PC-3 (cell line): ENCODE data around the gene HCFC1R1. TPM values are rescaled to one million over a fixed set of nuclear protein-coding genes. Genes with fewer than 3 reads are reported as not detected.

Experiments used
- ATAC-seq: fragments of 200-7000 bp; cut with Tn5 transposase; 2 replicates; pipeline ENCODE4 v1.9.1; 2020; ENCODE audit warnings: mild to moderate bottlenecking, moderate library complexity
- BruUV-seq: library from RNA; stranded (reverse); fragments of 400-500 nt; replicated peaks from 2 replicates; lab custom pipeline; 2021; lab: Mats Ljungman, UMichigan
- CTCF ChIA-PET: fragments of 300-600 bp; sonication (Branson Sonifier 250); formaldehyde crosslinking; loops from one replicate; lab custom pipeline; 2022; ENCODE audit warnings: antibody characterized with exemption; lab: Charles Lee
- POLR2A ChIA-PET: fragments of 300-600 bp; sonication (Branson Sonifier 250); formaldehyde crosslinking; loops from one replicate; lab custom pipeline; 2022; ENCODE audit warnings: antibody characterized with exemption; ENCODE audit not compliant: unreplicated experiment; lab: Charles Lee
- DNase-seq: peaks from one replicate; pipeline ENCODE4 v3.0.0-alpha.2; 2015
- H2AFZ ChIP-seq: fragments of 300-600 bp; sonication (generic); 2 replicates; pipeline ENCODE4 v1.6.0; 2016; ENCODE audit warnings: antibody characterized with exemption, low read length
- H3F3A ChIP-seq: fragments of 300-600 bp; sonication (generic); one replicate; pipeline ENCODE4 v1.6.0; 2017; ENCODE audit warnings: antibody characterized with exemption, low read length, control low read depth, mild to moderate bottlenecking; ENCODE audit not compliant: unreplicated experiment
- H3K27ac ChIP-seq: fragments of 300-600 bp; sonication (generic); 2 replicates; pipeline ENCODE4 v1.5.1; 2016; ENCODE audit warnings: mild to moderate bottlenecking, low read length
- H3K27me3 ChIP-seq: fragments of 300-600 bp; sonication (generic); 2 replicates; pipeline ENCODE4 v1.6.1; 2016; ENCODE audit warnings: low read length, mixed read lengths
- H3K36me3 ChIP-seq: fragments of 300-600 bp; sonication (generic); 2 replicates; pipeline ENCODE4 v1.6.1; 2016; ENCODE audit warnings: low read depth, mixed run types, low read length, mixed read lengths
- H3K4me1 ChIP-seq: fragments of 300-600 bp; sonication (generic); 2 replicates; pipeline ENCODE4 v1.5.1; 2016; ENCODE audit warnings: low read length; ENCODE audit not compliant: insufficient read depth
- H3K4me2 ChIP-seq: fragments of 300-600 bp; sonication (generic); 2 replicates; pipeline ENCODE4 v1.6.0; 2016; ENCODE audit warnings: low read length
- H3K4me3 ChIP-seq: fragments of 300-600 bp; sonication (generic); 2 replicates; pipeline ENCODE4 v1.5.1; 2016; ENCODE audit warnings: mild to moderate bottlenecking, low read length, mixed read lengths
- H3K79me2 ChIP-seq: fragments of 300-600 bp; sonication (generic); 2 replicates; pipeline ENCODE4 v1.6.1; 2017; ENCODE audit warnings: low read length, mixed read lengths
- H3K9ac ChIP-seq: fragments of 300-600 bp; sonication (generic); 2 replicates; pipeline ENCODE4 v1.6.0; 2016; ENCODE audit warnings: mild to moderate bottlenecking, low read length
- H3K9me2 ChIP-seq: fragments of 300-600 bp; sonication (generic); replicated peaks from 2 replicates; pipeline ENCODE4 v1.6.1; 2016; ENCODE audit warnings: mixed run types, low read length, mixed read lengths
- H3K9me3 ChIP-seq: fragments of 300-600 bp; sonication (generic); 2 replicates; pipeline ENCODE4 v1.6.1; 2016; ENCODE audit warnings: low read length, mixed read lengths
- H4K20me1 ChIP-seq: fragments of 300-600 bp; sonication (generic); 2 replicates; pipeline ENCODE4 v1.6.1; 2016; ENCODE audit warnings: low read length, mixed read lengths
- CTCF ChIP-seq: fragments of 300-600 bp; sonication (generic); conservative IDR thresholded peaks from 2 replicates; pipeline ENCODE4 v1.5.1; 2017; ENCODE audit warnings: antibody characterized with exemption, low read depth, mild to moderate bottlenecking, low read length
- EZH2 ChIP-seq: fragments of 300-600 bp; sonication (generic); IDR thresholded peaks from one replicate; pipeline ENCODE4 v1.6.1; 2017; ENCODE audit warnings: antibody characterized with exemption, mild to moderate bottlenecking, low read length; ENCODE audit not compliant: unreplicated experiment
- EZH2phosphoT487 ChIP-seq: fragments of 300-600 bp; sonication (generic); IDR thresholded peaks from 2 replicates; pipeline ENCODE4 v1.6.1; 2018; ENCODE audit warnings: mild to moderate bottlenecking, antibody characterized with exemption, low read length, borderline replicate concordance
- intact Hi-C: fragments of 100-400 bp; cut with micrococcal nuclease; formaldehyde crosslinking; loops from 2 replicates; pipeline ENCODE4 v1.9.0; 2023
- total RNA-seq: library from RNA; depleted of rRNA; stranded (reverse); fragments of >200 nt; gene quantifications from 2 replicates; pipeline ENCODE4 v1.2.3, GENCODE V29; 2014

HCFC1R1 gene
- total RNA-seq, 1 experiment from 2014 or later = 56.4 TPM

DNA sequence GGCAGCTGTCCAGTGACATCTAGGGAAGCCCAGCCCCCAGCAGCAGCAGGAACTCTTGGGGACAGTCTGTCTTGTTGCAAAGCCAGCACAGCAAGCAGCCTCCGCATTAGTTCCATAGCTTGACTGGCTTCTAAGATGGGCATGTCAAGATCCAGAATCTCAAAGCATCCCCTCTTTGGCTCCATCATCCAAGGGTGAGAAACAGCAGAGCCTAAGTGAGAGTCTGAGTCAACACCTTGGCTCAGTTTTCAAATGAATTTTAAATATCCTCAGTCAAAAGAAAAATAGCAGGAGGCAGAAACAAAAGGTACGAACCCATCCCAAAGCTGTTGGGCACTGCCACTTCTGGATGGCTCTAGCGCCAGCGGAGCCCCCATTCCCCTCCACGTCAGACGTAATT lies 8.8 kb downstream of the HCFC1R1 start:
- peaks cover 17% of the 10 kb centered on the region for H3K4me1 ChIP-seq

DNA sequence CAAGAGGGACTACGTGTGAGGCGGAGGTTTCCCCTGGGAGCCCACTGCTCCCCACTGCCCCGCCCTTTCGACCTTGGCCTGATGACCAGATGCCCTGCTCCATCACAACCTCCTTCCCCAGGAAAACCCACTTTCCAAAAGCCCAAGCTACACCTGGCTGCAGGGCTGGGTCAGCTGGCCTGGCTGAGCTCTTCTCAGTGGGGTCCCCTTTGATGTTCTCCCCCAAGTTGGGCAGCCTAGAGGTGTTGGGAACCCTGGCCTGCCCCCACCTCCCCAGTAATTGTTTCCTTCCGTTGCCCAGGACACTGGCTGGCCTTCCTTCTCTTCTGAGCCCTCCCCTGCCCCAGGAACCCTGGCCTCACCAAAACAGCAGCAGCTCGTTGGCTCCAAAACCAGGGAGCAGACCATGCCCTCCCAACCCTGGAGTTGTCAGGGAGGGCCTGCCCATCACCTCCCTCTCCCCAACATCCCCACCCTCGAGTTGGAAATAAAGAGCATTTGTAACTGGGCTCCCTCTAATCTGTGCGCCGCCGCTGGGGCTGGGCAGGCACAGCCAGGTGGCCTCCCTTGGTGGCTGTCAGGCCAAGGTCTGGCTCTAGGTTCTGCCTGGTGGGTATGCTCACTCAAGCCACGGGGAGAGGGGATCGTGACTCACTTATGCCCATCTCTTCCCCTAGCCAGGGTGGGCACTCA lies 9.6 kb downstream of the HCFC1R1 start:
- POLR2A ChIA-PET = no interaction called here
- H3K79me2 ChIP-seq = no peaks in the 10 kb centered on the region
- no peak for TF ChIP-seq EZH2
- no peak for TF ChIP-seq EZH2phosphoT487
- no peak for TF ChIP-seq CTCF

More for the DNA sequence above, 8.8 kb downstream of the HCFC1R1 start:
- H3K27me3 ChIP-seq = no peaks in the 10 kb centered on the region
- no peaks in the 10 kb centered on the region for H3K79me2 ChIP-seq
- DNase-seq (no peak), ATAC-seq (no peak)
- BruUV-seq = no TSS peak
- no peak overlapping the region for H3K4me2 ChIP-seq
- ChIA-PET POLR2A (no interaction called here), CTCF (no interaction called here)
- intact Hi-C loops = no loop called here
- H3K27ac ChIP-seq = no peak overlapping the region
- no peak overlapping the region for H3K4me3 ChIP-seq
- no peak for TF ChIP-seq EZH2
- TF ChIP-seq CTCF = no peak
- TF ChIP-seq EZH2phosphoT487 = no peak
- H3K9ac ChIP-seq = no peak overlapping the region
- H3F3A ChIP-seq = no peaks in the 10 kb centered on the region
- no peaks in the 10 kb centered on the region for H4K20me1 ChIP-seq
- no peak overlapping the region for H2AFZ ChIP-seq
- H3K9me3 ChIP-seq = no peaks in the 10 kb centered on the region
- no peaks in the 10 kb centered on the region for H3K9me2 ChIP-seq
- H3K36me3 ChIP-seq = no peaks in the 10 kb centered on the region

DNA sequence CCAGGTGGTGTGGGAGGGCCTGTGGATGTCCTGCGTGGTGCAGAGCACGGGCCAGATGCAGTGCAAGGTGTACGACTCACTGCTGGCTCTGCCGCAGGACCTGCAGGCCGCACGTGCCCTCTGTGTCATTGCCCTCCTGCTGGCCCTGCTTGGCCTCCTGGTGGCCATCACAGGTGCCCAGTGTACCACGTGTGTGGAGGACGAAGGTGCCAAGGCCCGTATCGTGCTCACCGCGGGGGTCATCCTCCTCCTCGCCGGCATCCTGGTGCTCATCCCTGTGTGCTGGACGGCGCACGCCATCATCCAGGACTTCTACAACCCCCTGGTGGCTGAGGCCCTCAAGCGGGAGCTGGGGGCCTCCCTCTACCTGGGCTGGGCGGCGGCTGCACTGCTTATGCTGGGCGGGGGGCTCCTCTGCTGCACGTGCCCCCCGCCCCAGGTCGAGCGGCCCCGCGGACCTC lies 10.2 kb downstream of the HCFC1R1 start:
- Histone ChIP-seq H3K36me3 (no peaks in the 10 kb centered on the region), H3K27me3 (no peaks in the 10 kb centered on the region), H3K79me2 (no peaks in the 10 kb centered on the region), H3F3A (no peaks in the 10 kb centered on the region), H4K20me1 (no peaks in the 10 kb centered on the region), H3K9ac (no peak overlapping the region), H3K4me2 (peak overlapping the region; percentile 15; the same call in 1 of the 2 replicates), H3K9me3 (no peaks in the 10 kb centered on the region), H3K27ac (no peak overlapping the region), H3K4me1 (peaks cover 31% of the 10 kb centered on the region), H2AFZ (no peak overlapping the region), H3K4me3 (no peak overlapping the region), H3K9me2 (no peaks in the 10 kb centered on the region)
- POLR2A ChIA-PET = no interaction called here
- no peak for TF ChIP-seq EZH2
- intact Hi-C loops = no loop called here
- CTCF ChIA-PET = no interaction called here
- BruUV-seq = no TSS peak
- ATAC-seq (peak; percentile 65), DNase-seq (peak; percentile 40)

More for the DNA sequence above, 9.6 kb downstream of the HCFC1R1 start:
- H4K20me1 ChIP-seq = no peaks in the 10 kb centered on the region
- no peaks in the 10 kb centered on the region for H3K27me3 ChIP-seq
- peaks cover 25% of the 10 kb centered on the region for H3K4me1 ChIP-seq
- no peak overlapping the region for H3K9ac ChIP-seq
- no peak overlapping the region for H3K4me2 ChIP-seq
- no peak overlapping the region for H3K4me3 ChIP-seq
- no peaks in the 10 kb centered on the region for H3K9me3 ChIP-seq
- no peaks in the 10 kb centered on the region for H3K9me2 ChIP-seq
- H3F3A ChIP-seq = no peaks in the 10 kb centered on the region
- ATAC-seq (no peak), DNase-seq (no peak)
- no peaks in the 10 kb centered on the region for H3K36me3 ChIP-seq
- H2AFZ ChIP-seq = no peak overlapping the region
- H3K27ac ChIP-seq = no peak overlapping the region
- intact Hi-C loops = no loop called here
- CTCF ChIA-PET = no interaction called here
- no TSS peak for BruUV-seq
